Ovary (tissue), 9 donors: ENCODE measurements around the gene OPCML. TPM values are rescaled to one million over a fixed set of nuclear protein-coding genes. Genes with fewer than 3 reads are reported as not detected.

Experiments used
- DNase-seq, 5 donors: peaks; one replicate each; pipeline ENCODE4 v3.0.0-alpha.2; 2019 to 2020
- H3K27ac ChIP-seq, 2 donors: fragments of 200-600 bp; one replicate each; pipeline versions ENCODE4 v1.5.1 to v1.8.0; 2019 to 2022
- H3K27me3 ChIP-seq: fragments of 200-600 bp; one replicate; pipeline ENCODE4 v1.8.0; 2022
- H3K36me3 ChIP-seq: fragments of 200-600 bp; sonication (generic); one replicate; pipeline ENCODE4 v1.5.1; 2019
- H3K4me1 ChIP-seq: one replicate; pipeline ENCODE4 v1.8.1; 2013; ENCODE audit warnings: mild to moderate bottlenecking, moderate library complexity; ENCODE audit not compliant: insufficient read depth
- H3K4me3 ChIP-seq: fragments of 200-600 bp; sonication (generic); one replicate; pipeline ENCODE4 v1.5.1; 2017
- H3K9me3 ChIP-seq, 2 donors: fragments of 200-600 bp in 1 of 2; sonication (generic) in 1 of 2; one replicate each; pipeline versions ENCODE4 v1.5.1 to v1.8.1; 2013 to 2019; ENCODE audit warnings: mild to moderate bottlenecking in 1 of 2, moderate library complexity in 1 of 2
- CTCF ChIP-seq, 3 donors: fragments of 450-650 bp in 2 of 3; fragments of 200-600 bp in 1 of 3; IDR thresholded peaks; one replicate each; pipeline versions ENCODE4 v1.5.1 to v1.8.0; 2016 to 2022; ENCODE audit warnings: antibody characterized with exemption in 3 of 3, mild to moderate bottlenecking in 1 of 3
- EP300 ChIP-seq: sonication (generic); formaldehyde crosslinking; IDR thresholded peaks from one replicate; pipeline ENCODE4 v1.6.1; 2017; ENCODE audit warnings: antibody characterized with exemption
- POLR2A ChIP-seq: fragments of 450-650 bp; IDR thresholded peaks from one replicate; pipeline ENCODE4 v1.6.1; 2017; ENCODE audit warnings: antibody characterized with exemption, mild to moderate bottlenecking, moderate library complexity
- WGBS, 3 donors: extraction: QIAGEN DNeasy Blood & Tissue Kit in 1 of 3; methylation state at CpG; one replicate each; pipeline versions ENCODE4 v1.1.5 to v1.1.7; 2013 to 2017; 5-methylcytosine and 5-hydroxymethylcytosine counted together
- intact Hi-C, 4 donors: fragments of 100-400 bp; cut with DNase I; formaldehyde crosslinking; loops; one replicate each; pipeline versions ENCODE4 v1.11.0 to v1.15.1; 2022 to 2023
- polyA plus RNA-seq, 2 donors: library from polyadenylated mRNA; stranded (reverse); fragments of 200-250 nt in 1 of 2; fragments of 350-450 nt in 1 of 2; fragmentation: Illumina TruSeq in 1 of 2; extraction: RNeasy Lipid Tissue Mini Kit (QIAGEN cat#74804) in 1 of 2; gene quantifications; one replicate each; pipeline ENCODE4 v1.2.3, GENCODE V29; 2013 to 2014
- total RNA-seq, 7 donors: library from RNA; depleted of rRNA in 2 of 7; stranded (reverse); fragments of >200 nt in 2 of 7; fragmentation: NEBNext Ultra II Directional in 3 of 7; extraction: Animal tissue kit (Norgen Biotek cat#: 25700) in 3 of 7; gene quantifications; one replicate each; pipeline versions ENCODE4 v1.1.0 to v1.2.4, GENCODE V29; 2016 to 2023
- donor health status: DM: no; HTN: no; CAD: no; lungs with moderate emphysema.
- donor health status: DM: no; HTN: no; CAD: no.
- donor health status: Bipolar disorder and iron deficiency.
- donor health status: DM: yes; HTN: yes; CAD: no.
- donor health status: DM: no; HTN: no; CAD: no.
- donor health status: DM: yes; HTN: yes; CAD: no.

OPCML gene
- total and polyA plus RNA-seq, 9 donors: under 0.01 to 2.8 (median 0.32) TPM; not detected in 2

GRCh38 chr11:132997396-132997795 lies 534.9 kb downstream of the OPCML start:
- no peaks in the 10 kb centered on the region for H3K4me1 ChIP-seq
- no peak overlapping the region for H3K4me3 ChIP-seq
- WGBS, 3 donors: 70 to 82% (median 81%) methylated on average over 5 of the region's 5 CpGs
- no peak for DNase-seq
- intact Hi-C loops: no loop called here
- no peak for TF ChIP-seq POLR2A
- TF ChIP-seq CTCF (IDR thresholded peaks at IDR 0.05): no peak
- no peak for TF ChIP-seq EP300
- H3K27me3 ChIP-seq: no peaks in the 10 kb centered on the region
- H3K9me3 ChIP-seq: no peaks in the 10 kb centered on the region
- H3K36me3 ChIP-seq: no peaks in the 10 kb centered on the region
- H3K27ac ChIP-seq: no peak overlapping the region

- DNase-seq: no peak
- Histone ChIP-seq H3K4me1 (no peaks in the 10 kb centered on the region), H3K36me3 (no peaks in the 10 kb centered on the region), H3K27ac (no peak overlapping the region), H3K4me3 (no peak overlapping the region), H3K27me3 (no peaks in the 10 kb centered on the region), H3K9me3 (no peaks in the 10 kb centered on the region)
- intact Hi-C loops: no loop called here
- TF ChIP-seq POLR2A (no peak), EP300 (no peak), CTCF (IDR thresholded peaks at IDR 0.05) (no peak)
- 55 to 67% (median 61%) methylated on average over 6 of the region's 6 CpGs for WGBS, 3 donors
Measured at GRCh38 chr11:132994966-132995365, 537.3 kb downstream of the OPCML start.

GRCh38 chr11:132993991-132994502 lies 538.3 kb downstream of the OPCML start:
- Histone ChIP-seq H3K27me3 (no peaks in the 10 kb centered on the region), H3K4me3 (no peak overlapping the region), H3K4me1 (no peaks in the 10 kb centered on the region), H3K9me3 (no peaks in the 10 kb centered on the region), H3K27ac (no peak overlapping the region), H3K36me3 (no peaks in the 10 kb centered on the region)
- WGBS, 3 donors: 1% methylated on average over 32 of the region's 32 CpGs
- DNase-seq: no peak
- intact Hi-C loops: no loop called here
- TF ChIP-seq EP300 (no peak), CTCF (IDR thresholded peaks at IDR 0.05) (no peak), POLR2A (no peak)

GRCh38 chr11:132992838-132993631 lies 539.3 kb downstream of the OPCML start:
- H3K4me3 ChIP-seq: no peak overlapping the region
- H3K27ac ChIP-seq: no peak overlapping the region
- H3K36me3 ChIP-seq: no peaks in the 10 kb centered on the region
- no peaks in the 10 kb centered on the region for H3K9me3 ChIP-seq
- H3K4me1 ChIP-seq: no peaks in the 10 kb centered on the region
- no peak for DNase-seq
- WGBS, 3 donors: 44 to 48% (median 47%) methylated on average over 15 of the region's 15 CpGs
- no peaks in the 10 kb centered on the region for H3K27me3 ChIP-seq
- TF ChIP-seq EP300 (no peak), POLR2A (no peak), CTCF (IDR thresholded peaks at IDR 0.05) (no peak)
- intact Hi-C loops: no loop called here
